WTC11 (cell line): ENCODE data around the gene LRRFIP1.

Source experiments
- NR3C1 ChIP-seq: sonication (generic); formaldehyde crosslinking; conservative IDR thresholded peaks from 2 replicates; pipeline ENCODE4 v1.8.1; 2023; ENCODE audit warnings: low read depth, mild to moderate bottlenecking, missing genetic modification reagents
- TEAD4 ChIP-seq: sonication (generic); formaldehyde crosslinking; IDR thresholded peaks from 2 replicates; pipeline ENCODE4 v1.8.0; 2022; ENCODE audit warnings: mild to moderate bottlenecking, missing genetic modification reagents
- ZNF263 ChIP-seq: sonication (generic); formaldehyde crosslinking; IDR thresholded peaks from 2 replicates; pipeline ENCODE4 v1.8.1; 2022; ENCODE audit warnings: low read depth, mild to moderate bottlenecking, moderate library complexity, missing genetic modification reagents
- TF ChIP-seq, protein P1 (sequence below): fragments of 200-600 bp; IDR thresholded peaks from 2 replicates; pipeline ENCODE4 v1.8.0; 2022; ENCODE audit warnings: antibody characterized with exemption
- TF ChIP-seq, protein P2 (sequence below): sonication (generic); formaldehyde crosslinking; IDR thresholded peaks from 2 replicates; pipeline ENCODE4 v1.8.1; 2022; ENCODE audit warnings: missing genetic modification reagents, borderline replicate concordance
- TF ChIP-seq, protein P3 (sequence below): sonication (generic); formaldehyde crosslinking; IDR thresholded peaks from 2 replicates; pipeline ENCODE4 v1.8.1; 2023; ENCODE audit warnings: mild to moderate bottlenecking, missing genetic modification reagents, moderate library complexity
- TF ChIP-seq, protein P4 (sequence below): sonication (generic); formaldehyde crosslinking; IDR thresholded peaks from 2 replicates; pipeline ENCODE4 v1.8.1; 2023; ENCODE audit warnings: mild to moderate bottlenecking, missing genetic modification reagents

DNA sequence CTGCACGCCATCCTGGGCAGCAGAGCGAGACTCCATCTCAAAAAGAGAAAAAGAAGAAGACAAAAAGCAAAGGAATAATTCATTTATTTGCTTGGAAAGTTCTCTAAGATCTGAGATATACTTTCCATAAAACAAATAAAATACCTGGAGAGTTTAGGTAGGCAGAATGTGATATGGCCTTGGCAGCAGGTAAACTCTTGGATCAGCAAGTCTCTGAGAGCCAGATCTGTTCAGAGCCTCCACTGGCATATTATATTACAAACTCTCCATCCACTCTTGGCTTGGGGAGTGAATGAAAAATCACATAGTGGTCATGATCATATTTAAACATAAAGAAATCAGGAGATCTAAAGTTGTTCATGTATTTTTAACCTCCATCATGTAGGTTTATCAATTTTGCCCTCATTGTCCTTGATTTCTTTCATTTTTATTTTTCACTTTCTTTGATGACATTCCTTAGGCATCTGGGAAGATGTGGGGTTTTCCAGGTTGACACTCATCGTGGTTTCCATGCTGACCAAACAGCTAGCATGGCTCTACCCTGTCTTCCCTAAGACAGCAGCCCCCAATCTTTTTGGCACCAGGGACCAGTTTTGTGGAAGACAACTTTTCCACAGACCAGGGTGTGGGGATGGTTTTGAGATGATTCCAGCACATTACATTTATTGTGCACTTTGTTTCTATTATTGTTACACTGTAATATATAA lies 10.2 kb downstream of the LRRFIP1 start:
- no peak for TF ChIP-seq TEAD4 (CRISPR knock-in tag)
- TF ChIP-seq, protein P1, sequence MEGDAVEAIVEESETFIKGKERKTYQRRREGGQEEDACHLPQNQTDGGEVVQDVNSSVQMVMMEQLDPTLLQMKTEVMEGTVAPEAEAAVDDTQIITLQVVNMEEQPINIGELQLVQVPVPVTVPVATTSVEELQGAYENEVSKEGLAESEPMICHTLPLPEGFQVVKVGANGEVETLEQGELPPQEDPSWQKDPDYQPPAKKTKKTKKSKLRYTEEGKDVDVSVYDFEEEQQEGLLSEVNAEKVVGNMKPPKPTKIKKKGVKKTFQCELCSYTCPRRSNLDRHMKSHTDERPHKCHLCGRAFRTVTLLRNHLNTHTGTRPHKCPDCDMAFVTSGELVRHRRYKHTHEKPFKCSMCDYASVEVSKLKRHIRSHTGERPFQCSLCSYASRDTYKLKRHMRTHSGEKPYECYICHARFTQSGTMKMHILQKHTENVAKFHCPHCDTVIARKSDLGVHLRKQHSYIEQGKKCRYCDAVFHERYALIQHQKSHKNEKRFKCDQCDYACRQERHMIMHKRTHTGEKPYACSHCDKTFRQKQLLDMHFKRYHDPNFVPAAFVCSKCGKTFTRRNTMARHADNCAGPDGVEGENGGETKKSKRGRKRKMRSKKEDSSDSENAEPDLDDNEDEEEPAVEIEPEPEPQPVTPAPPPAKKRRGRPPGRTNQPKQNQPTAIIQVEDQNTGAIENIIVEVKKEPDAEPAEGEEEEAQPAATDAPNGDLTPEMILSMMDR: no peak
- TF ChIP-seq, protein P2, sequence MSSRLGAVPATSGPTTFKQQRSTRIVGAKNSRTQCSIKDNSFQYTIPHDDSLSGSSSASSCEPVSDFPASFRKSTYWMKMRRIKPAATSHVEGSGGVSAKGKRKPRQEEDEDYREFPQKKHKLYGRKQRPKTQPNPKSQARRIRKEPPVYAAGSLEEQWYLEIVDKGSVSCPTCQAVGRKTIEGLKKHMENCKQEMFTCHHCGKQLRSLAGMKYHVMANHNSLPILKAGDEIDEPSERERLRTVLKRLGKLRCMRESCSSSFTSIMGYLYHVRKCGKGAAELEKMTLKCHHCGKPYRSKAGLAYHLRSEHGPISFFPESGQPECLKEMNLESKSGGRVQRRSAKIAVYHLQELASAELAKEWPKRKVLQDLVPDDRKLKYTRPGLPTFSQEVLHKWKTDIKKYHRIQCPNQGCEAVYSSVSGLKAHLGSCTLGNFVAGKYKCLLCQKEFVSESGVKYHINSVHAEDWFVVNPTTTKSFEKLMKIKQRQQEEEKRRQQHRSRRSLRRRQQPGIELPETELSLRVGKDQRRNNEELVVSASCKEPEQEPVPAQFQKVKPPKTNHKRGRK (CRISPR knock-in tag): no peak
- TF ChIP-seq, protein P3, sequence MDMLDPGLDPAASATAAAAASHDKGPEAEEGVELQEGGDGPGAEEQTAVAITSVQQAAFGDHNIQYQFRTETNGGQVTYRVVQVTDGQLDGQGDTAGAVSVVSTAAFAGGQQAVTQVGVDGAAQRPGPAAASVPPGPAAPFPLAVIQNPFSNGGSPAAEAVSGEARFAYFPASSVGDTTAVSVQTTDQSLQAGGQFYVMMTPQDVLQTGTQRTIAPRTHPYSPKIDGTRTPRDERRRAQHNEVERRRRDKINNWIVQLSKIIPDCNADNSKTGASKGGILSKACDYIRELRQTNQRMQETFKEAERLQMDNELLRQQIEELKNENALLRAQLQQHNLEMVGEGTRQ (CRISPR knock-in tag): no peak
- TF ChIP-seq ZNF263 (CRISPR knock-in tag): no peak
- TF ChIP-seq, protein P4, sequence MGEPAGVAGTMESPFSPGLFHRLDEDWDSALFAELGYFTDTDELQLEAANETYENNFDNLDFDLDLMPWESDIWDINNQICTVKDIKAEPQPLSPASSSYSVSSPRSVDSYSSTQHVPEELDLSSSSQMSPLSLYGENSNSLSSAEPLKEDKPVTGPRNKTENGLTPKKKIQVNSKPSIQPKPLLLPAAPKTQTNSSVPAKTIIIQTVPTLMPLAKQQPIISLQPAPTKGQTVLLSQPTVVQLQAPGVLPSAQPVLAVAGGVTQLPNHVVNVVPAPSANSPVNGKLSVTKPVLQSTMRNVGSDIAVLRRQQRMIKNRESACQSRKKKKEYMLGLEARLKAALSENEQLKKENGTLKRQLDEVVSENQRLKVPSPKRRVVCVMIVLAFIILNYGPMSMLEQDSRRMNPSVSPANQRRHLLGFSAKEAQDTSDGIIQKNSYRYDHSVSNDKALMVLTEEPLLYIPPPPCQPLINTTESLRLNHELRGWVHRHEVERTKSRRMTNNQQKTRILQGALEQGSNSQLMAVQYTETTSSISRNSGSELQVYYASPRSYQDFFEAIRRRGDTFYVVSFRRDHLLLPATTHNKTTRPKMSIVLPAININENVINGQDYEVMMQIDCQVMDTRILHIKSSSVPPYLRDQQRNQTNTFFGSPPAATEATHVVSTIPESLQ: no peak
- no peak for TF ChIP-seq NR3C1 (CRISPR knock-in tag)
